SH-SY5Y (cell line): ENCODE results near the gene DLG2.

Source experiments
- GATA2 ChIP-seq: IDR thresholded peaks from 2 replicates; pipeline ENCODE4 v1.6.1; 2011; ENCODE audit warnings: mild to moderate bottlenecking, low read depth, low read length
- GATA3 ChIP-seq: IDR thresholded peaks from 2 replicates; pipeline ENCODE4 v1.6.1; 2011; ENCODE audit warnings: low read depth, mild to moderate bottlenecking, low read length, moderate library complexity

GRCh38 chr11:84164728-84165127 is 1462.4 kb downstream of the DLG2 start:
- TF ChIP-seq GATA2 (no peak), GATA3 (no peak)
